K562 (cell line): ENCODE data around the gene CTSW. TPM values are rescaled to one million over a fixed set of nuclear protein-coding genes. Genes with fewer than 3 reads are reported as not detected.

Experiments used
- ATAC-seq: fragments of 200-7000 bp; cut with Tn5 transposase; 3 replicates; pipeline ENCODE4 v1.9.1; 2020; ENCODE audit warnings: moderate library complexity
- BruUV-seq: library from RNA; stranded (reverse); fragments of 400-500 nt; replicated peaks from 2 replicates; lab custom pipeline; 2021; lab: Mats Ljungman, UMichigan
- CTCF ChIA-PET: fragments of 300-600 bp; formaldehyde crosslinking; extraction: SDS; loops from one replicate; lab custom pipeline; 2021; ENCODE audit warnings: low intra/inter-chr PET ratio; lab: Yijun Ruan, JAX
- POLR2A ChIA-PET: fragments of 300-600, 350-650 bp; sonication (Branson Sonifier 250); formaldehyde crosslinking; extraction: SDS; loops from one replicate; lab custom pipeline; 2021; ENCODE audit warnings: antibody characterized with exemption, inconsistent platforms; lab: Yijun Ruan, JAX
- DNase-seq, 4 experiments: peaks; one replicate each; pipeline versions ENCODE4 v3.0.0 to v3.0.0-alpha.2; 2011 to 2018; ENCODE audit warnings: low spot score in 3 of 4, mixed read lengths in 3 of 4; ENCODE audit errors: extremely low read depth in 1 of 4
- FAIRE-seq: peaks from 2 replicates; lab custom pipeline; 2011; peaks lifted over from hg19 to GRCh38; lab: Jason Lieb, UNC
- H2AFZ ChIP-seq: 2 replicates; pipeline ENCODE4 v1.6.0; 2011; ENCODE audit warnings: low read depth, low read length, control low read depth, inconsistent platforms
- H3K27ac ChIP-seq: fragments of 200-600 bp; 3 replicates; pipeline ENCODE4 v1.8.0; 2011; ENCODE audit warnings: low read depth, mild to moderate bottlenecking, control low read depth, inconsistent platforms, low read length, moderate library complexity, mixed read lengths; ENCODE audit errors: extremely low read depth
- H3K27me3 ChIP-seq, 2 experiments: fragments of 300-600 bp in 1 of 2; 2 replicates in 1 of 2; 3 replicates in 1 of 2; pipeline versions ENCODE4 v1.6.0 to v1.8.0; 2011; ENCODE audit warnings: inconsistent platforms in 2 of 2, low read length in 2 of 2, mild to moderate bottlenecking in 1 of 2, mixed read lengths in 1 of 2, moderate library complexity in 1 of 2; ENCODE audit not compliant: control insufficient read depth in 2 of 2, insufficient read depth in 2 of 2
- H3K36me3 ChIP-seq: fragments of 300-600 bp; 3 replicates; pipeline ENCODE4 v1.8.0; 2011; ENCODE audit warnings: mild to moderate bottlenecking, low read length, inconsistent platforms; ENCODE audit not compliant: control insufficient read depth, insufficient read depth
- H3K4me1 ChIP-seq, 2 experiments: fragments of 200-600 bp in 1 of 2; replicated peaks in 1 of 2; 2 replicates in 1 of 2; 3 replicates in 1 of 2; pipeline versions ENCODE4 v1.5.1 to v1.8.0; 2011; ENCODE audit warnings: inconsistent platforms in 2 of 2, low read length in 2 of 2, mild to moderate bottlenecking in 1 of 2, mixed read lengths in 1 of 2, moderate library complexity in 1 of 2; ENCODE audit not compliant: control insufficient read depth in 2 of 2, insufficient read depth in 2 of 2
- H3K4me2 ChIP-seq: 2 replicates; pipeline ENCODE4 v1.6.1; 2011; ENCODE audit warnings: low read length, control low read depth, inconsistent platforms, mixed read lengths; ENCODE audit not compliant: insufficient read depth
- H3K4me3 ChIP-seq: fragments of 200-600 bp; sonication (generic), shearing (Covaris generic); 2 replicates; pipeline ENCODE4 v1.5.1; 2016; ENCODE audit warnings: control low read depth, inconsistent platforms
- H3K79me2 ChIP-seq: fragments of 200-600 bp; 3 replicates; pipeline ENCODE4 v1.8.0; 2011; ENCODE audit warnings: low read length, inconsistent platforms; ENCODE audit not compliant: control insufficient read depth, insufficient read depth
- H3K9ac ChIP-seq, 2 experiments: 2 replicates each; pipeline versions ENCODE4 v1.6.0 to v1.6.1; 2011; ENCODE audit warnings: low read depth in 2 of 2, low read length in 2 of 2, control low read depth in 1 of 2, inconsistent platforms in 1 of 2, mild to moderate bottlenecking in 1 of 2, mixed read lengths in 1 of 2; ENCODE audit not compliant: insufficient read depth in 1 of 2
- H3K9me1 ChIP-seq: one replicate; pipeline ENCODE4 v1.6.0; 2011; ENCODE audit warnings: inconsistent platforms, mild to moderate bottlenecking, low read length, moderate library complexity; ENCODE audit not compliant: control insufficient read depth, insufficient read depth
- H3K9me3 ChIP-seq: replicated peaks from 2 replicates; pipeline ENCODE4 v1.5.1; 2011; ENCODE audit warnings: low read depth, low read length, inconsistent platforms; ENCODE audit not compliant: control insufficient read depth, insufficient read depth
- H4K20me1 ChIP-seq: replicated peaks from 2 replicates; pipeline ENCODE4 v1.6.1; 2011; ENCODE audit warnings: low read length, inconsistent platforms, mixed read lengths; ENCODE audit not compliant: control insufficient read depth, insufficient read depth
- ARID3B ChIP-seq: fragments of 250-450 bp; sonication (Bioruptor Pico); IDR thresholded peaks from 2 replicates; pipeline ENCODE4 v1.4.0; 2020; ENCODE audit warnings: borderline replicate concordance
- CREB1 ChIP-seq, 2 experiments: sonication (generic) in 1 of 2; formaldehyde crosslinking in 1 of 2; IDR thresholded peaks; 2 replicates each; pipeline versions ENCODE4 v1.6.1 to v1.8.0; 2012 to 2022; ENCODE audit warnings: inconsistent platforms in 1 of 2, mild to moderate bottlenecking in 1 of 2, missing genetic modification reagents in 1 of 2, moderate library complexity in 1 of 2
- HINFP ChIP-seq: fragments of 450-650 bp; conservative IDR thresholded peaks from 2 replicates; pipeline ENCODE4 v1.6.1; 2016; ENCODE audit warnings: missing genetic modification characterization, low read depth, mild to moderate bottlenecking, control low read depth, missing compliant biosample characterization
- RBFOX2 ChIP-seq: fragments of 200-400 bp; formaldehyde crosslinking; IDR thresholded peaks from 2 replicates; pipeline ENCODE4 v1.6.1; 2017; ENCODE audit warnings: low read depth, mild to moderate bottlenecking, low read length, moderate library complexity
- SIN3A ChIP-seq, 2 experiments: fragments of 150-350 bp in 1 of 2; IDR thresholded peaks; 2 replicates each; pipeline ENCODE4 v1.6.1; 2011 to 2016; ENCODE audit warnings: borderline replicate concordance in 2 of 2, low read depth in 2 of 2, low read length in 2 of 2, mild to moderate bottlenecking in 2 of 2, moderate library complexity in 2 of 2; ENCODE audit not compliant: control insufficient read depth in 1 of 2
- TFAP4 ChIP-seq: sonication (generic); formaldehyde crosslinking; IDR thresholded peaks from 2 replicates; pipeline ENCODE4 v1.8.0; 2022; ENCODE audit warnings: missing genetic modification reagents, mild to moderate bottlenecking, moderate library complexity, borderline replicate concordance
- TRIM25 ChIP-seq: fragments of 450-650 bp; IDR thresholded peaks from 2 replicates; pipeline ENCODE4 v1.7.0; 2016; ENCODE audit warnings: borderline replicate concordance
- ZBTB43 ChIP-seq: sonication (generic); formaldehyde crosslinking; IDR thresholded peaks from 2 replicates; pipeline ENCODE4 v1.8.0; 2023; ENCODE audit warnings: mild to moderate bottlenecking, missing genetic modification reagents
- ZNF175 ChIP-seq: fragments of 200-800 bp; sonication (Bioruptor generic); IDR thresholded peaks from 2 replicates; pipeline ENCODE4 v1.6.1; 2016; ENCODE audit warnings: low read depth, mild to moderate bottlenecking, missing genetic modification characterization, missing compliant biosample characterization
- WGBS: fragments of 100-300 bp; shearing (Covaris generic); methylation state at CpG from one replicate; pipeline ENCODE4 v1.1.6; 2016; ENCODE audit warnings: low coverage, mixed read lengths; ENCODE audit not compliant: insufficient coverage; ENCODE audit errors: missing lambda C conversion rate; 5-methylcytosine and 5-hydroxymethylcytosine counted together
- in situ Hi-C: fragments of 300-500 bp; cut with MboI; formaldehyde crosslinking; loops from 4 replicates; pipeline ENCODE4 v1.15.0; 2018; ENCODE audit warnings: inconsistent platforms, mixed read lengths
- intact Hi-C: fragments of 100-400 bp; cut with micrococcal nuclease; formaldehyde crosslinking; loops from 2 replicates; pipeline ENCODE4 v1.14.2; 2022
- polyA plus RNA-seq, 8 experiments: library from polyadenylated mRNA; depleted of rRNA in 4 of 8; stranded (reverse) in 5 of 8; unstranded in 3 of 8; fragments of >200 nt; fragmentation: Nextera tagmentation in 2 of 8; fragmentation: Illumina TruSeq in 1 of 8; extraction: Ambion mirVana in 2 of 8; extraction: Trizol in 1 of 8; gene quantifications; 2 replicates each; pipeline versions ENCODE4 v1.2.1 to v1.2.3, GENCODE V29; 2011 to 2014; ENCODE audit warnings: inconsistent platforms in 1 of 8, missing spikeins in 1 of 8
- total RNA-seq, 7 experiments: library from RNA; depleted of rRNA in 6 of 7; stranded (reverse); fragments of >200 nt in 6 of 7; fragmentation: Illumina TruSeq in 2 of 7; extraction: Trizol in 2 of 7; gene quantifications; 2 replicates each; pipeline versions ENCODE4 v1.2.1 to v1.2.3, GENCODE V29; 2011 to 2021; ENCODE audit warnings: low replicate concordance in 1 of 7

The CTSW gene
- total and polyA plus RNA-seq, 9 of the 15 experiments (the other 6 are each of a cell fraction or from before 2014, with no cell fraction given): 0.04 TPM; not detected in 8

- TF ChIP-seq TFAP4 (CRISPR knock-in tag) (0 out of 2 replicates have a peak, but pooled peaks have one; percentile 22), SIN3A (IDR thresholded peaks at IDR 0.05; ENCODE audit: borderline replicate concordance in 2 of 2, control insufficient read depth in 1 of 2, low read depth in 2 of 2, low read length in 2 of 2) (no peak), RBFOX2 (0 out of 2 replicates have a peak, but pooled peaks have one; percentile 61), CREB1 (IDR thresholded peaks at IDR 0.05) (peak; percentile 9; the same call in 1 of the 2 replicates), CREB1 (CRISPR knock-in tag; IDR thresholded peaks at IDR 0.05) (no peak)
Measured at GRCh38 chr11:65892661-65893317, 13.2 kb downstream of the CTSW start (continued).

- Histone ChIP-seq H3K9ac (peak overlapping the region in 1 of 2 experiments; percentile 56; a peak in 2 of 4 replicates), H3K9me1 (no peaks in the 10 kb centered on the region), H3K4me3 (no peak overlapping the region), H3K4me1 (peaks cover 41 to 71% of the 10 kb centered on the region in 2 experiments), H3K36me3 (peaks cover 69% of the 10 kb centered on the region), H3K4me2 (no peak overlapping the region), H3K27ac (peak overlapping the region; percentile 48; the same call in 2 of the 3 replicates), H2AFZ (no peak overlapping the region), H4K20me1 (peaks cover 32% of the 10 kb centered on the region), H3K9me3 (no peaks in the 10 kb centered on the region), H3K79me2 (peaks cover 86% of the 10 kb centered on the region), H3K27me3 (no peaks in the 10 kb centered on the region)
- FAIRE-seq (no peak), ATAC-seq (no peak), DNase-seq (no peak)
- 86% methylated on average over 16 of the region's 16 CpGs for WGBS
- ChIA-PET POLR2A (interaction anchor here (0.5 to 10.0 kb wide), 18 partner anchors 8 to 266 kb away, joined by 3 to 96 read pairs (median 4); partner anchors contain the start of genes CFL1 and MUS81), CTCF (no interaction called here)
- in situ Hi-C loops: no loop called here
- intact Hi-C loops: no loop called here
- no TSS peak for BruUV-seq
- TF ChIP-seq TRIM25 (no peak), ZBTB43 (no peak), HINFP (tag) (no peak), ZNF175 (CRISPR knock-in tag) (no peak), ARID3B (CRISPR knock-in tag) (no peak)
Measured at GRCh38 chr11:65894034-65894591, 14.5 kb downstream of the CTSW start.
